HUES48 (cell line): Measurements from ENCODE around the gene ARMC7.
"Not testable (repeated sequence)": the region's sequence is repeated elsewhere in the genome, so short reads cannot be mapped to it uniquely, and the experiment has no call there.

Source experiments
- H3K27ac ChIP-seq: one replicate; pipeline ENCODE4 v1.7.0; 2013; ENCODE audit warnings: low read depth, low read length, inconsistent platforms
- H3K27me3 ChIP-seq: 2 replicates; pipeline ENCODE4 v1.6.1; 2013; ENCODE audit warnings: mild to moderate bottlenecking, low read length; ENCODE audit not compliant: control insufficient read depth, insufficient read depth
- H3K36me3 ChIP-seq: 2 replicates; pipeline ENCODE4 v1.6.1; 2013; ENCODE audit warnings: low read length; ENCODE audit not compliant: control insufficient read depth, insufficient read depth
- H3K4me1 ChIP-seq: 2 replicates; pipeline ENCODE4 v1.6.1; 2013; ENCODE audit warnings: mild to moderate bottlenecking, low read length; ENCODE audit not compliant: control insufficient read depth, insufficient read depth
- H3K4me3 ChIP-seq: 2 replicates; pipeline ENCODE4 v1.5.1; 2013; ENCODE audit warnings: mild to moderate bottlenecking, low read depth, low read length
- H3K9ac ChIP-seq: 2 replicates; pipeline ENCODE4 v1.6.1; 2013; ENCODE audit warnings: mild to moderate bottlenecking, low read depth, low read length, moderate library complexity
- H3K9me3 ChIP-seq: 2 replicates; pipeline ENCODE4 v1.6.1; 2013; ENCODE audit warnings: low read length; ENCODE audit not compliant: control insufficient read depth, insufficient read depth

Gene ARMC7

GRCh38 chr17:75130632-75131277 lies 21.0 kb downstream of the ARMC7 start:
- peaks cover 28% of the 10 kb centered on the region for H3K36me3 ChIP-seq
- peak overlapping the region; percentile 95 for H3K27ac ChIP-seq
- no peaks in the 10 kb centered on the region for H3K27me3 ChIP-seq
- H3K9ac ChIP-seq: peak overlapping the region; percentile 87
- H3K9me3 ChIP-seq: no peaks in the 10 kb centered on the region
- peaks cover 4% of the 10 kb centered on the region for H3K4me1 ChIP-seq
- H3K4me3 ChIP-seq: peak overlapping the region; percentile 86

GRCh38 chr17:75131278-75132017 lies 21.7 kb downstream of the ARMC7 start, which contains the start of gene NT5C:
TSS of gene NT5C (minus strand) at chr17:75131742. CDS start at chr17:75131707, 35 bp downstream.
- peaks cover 4% of the 10 kb centered on the region for H3K4me1 ChIP-seq
- peaks cover 35% of the 10 kb centered on the region for H3K36me3 ChIP-seq
- H3K4me3 ChIP-seq: peak within 1 kb of the TSS; percentile 86
- peak within 1 kb of the TSS; percentile 87 for H3K9ac ChIP-seq
- H3K27ac ChIP-seq: peak within 1 kb of the TSS; percentile 95
- no peaks in the 10 kb centered on the region for H3K9me3 ChIP-seq
- H3K27me3 ChIP-seq: no peaks in the 10 kb centered on the region

DNA sequence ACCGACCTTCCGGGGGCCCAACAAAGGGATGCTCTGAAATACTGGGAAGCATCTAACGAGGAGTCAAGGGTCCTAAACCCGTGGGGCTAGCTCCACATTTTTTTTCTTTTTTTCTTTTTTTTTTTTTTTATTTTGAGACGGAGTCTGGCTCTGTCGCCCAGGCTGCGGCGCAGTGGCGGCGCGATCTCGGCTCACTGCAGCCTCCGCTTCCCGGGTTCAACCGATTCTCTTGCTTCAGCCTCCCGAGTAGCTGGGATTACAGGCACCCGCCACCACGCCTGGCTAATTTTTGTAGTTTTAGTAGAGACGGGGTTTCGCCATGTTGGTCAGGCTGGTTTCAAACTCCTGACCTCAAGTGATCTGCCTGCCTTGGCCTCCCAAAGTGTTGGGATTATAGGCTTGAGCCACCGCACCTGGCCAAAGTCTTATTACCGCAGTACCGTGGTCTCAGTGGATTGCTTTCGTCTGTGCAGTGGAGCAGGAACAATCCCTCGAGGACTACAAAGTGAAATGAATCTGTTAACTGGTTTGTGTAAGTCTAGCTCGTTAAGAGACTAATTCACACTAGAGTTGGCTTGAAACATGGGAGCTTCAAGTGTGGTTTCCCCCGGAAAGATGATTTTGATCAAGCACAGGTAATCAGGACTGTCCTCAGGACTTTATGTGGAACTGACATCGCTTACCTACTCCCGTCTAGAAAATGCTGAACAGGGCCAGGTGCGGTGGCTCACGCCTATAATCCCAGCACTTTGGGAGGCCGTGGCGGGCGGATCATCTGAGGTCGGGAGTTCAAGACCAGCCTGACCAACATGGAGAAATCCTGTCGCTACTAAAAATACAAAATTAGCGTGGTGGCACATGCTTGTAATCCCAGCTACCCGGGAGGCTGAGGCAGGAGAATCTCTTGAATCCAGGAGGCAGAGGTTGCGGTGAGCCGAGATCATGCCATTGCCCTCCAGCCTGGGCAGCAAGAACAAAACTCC lies 22.5 kb downstream of the ARMC7 start:
- Histone ChIP-seq H3K27ac (peak overlapping the region; percentile 95), H3K4me3 (peak overlapping the region; percentile 86), H3K9ac (peak overlapping the region; percentile 87), H3K36me3 (peaks cover 44% of the 10 kb centered on the region)
- H3K9me3 ChIP-seq, H3K27me3 ChIP-seq, H3K4me1 ChIP-seq: not testable (repeated sequence)

- Histone ChIP-seq H3K4me1 (peaks cover 4% of the 10 kb centered on the region), H3K27ac (peak overlapping the region; percentile 35), H3K27me3 (no peaks in the 10 kb centered on the region), H3K9me3 (no peaks in the 10 kb centered on the region), H3K4me3 (no peak overlapping the region), H3K9ac (no peak overlapping the region), H3K36me3 (peaks cover 45% of the 10 kb centered on the region)
These were observed 23.2 kb downstream of the ARMC7 start for GRCh38 chr17:75133001-75133400.

- H3K27ac ChIP-seq, H3K9ac ChIP-seq: not testable (repeated sequence)
- H3K36me3 ChIP-seq: peaks cover 53% of the 10 kb centered on the region
These were observed 24.0 kb downstream of the ARMC7 start for GRCh38 chr17:75133607-75134347.

DNA sequence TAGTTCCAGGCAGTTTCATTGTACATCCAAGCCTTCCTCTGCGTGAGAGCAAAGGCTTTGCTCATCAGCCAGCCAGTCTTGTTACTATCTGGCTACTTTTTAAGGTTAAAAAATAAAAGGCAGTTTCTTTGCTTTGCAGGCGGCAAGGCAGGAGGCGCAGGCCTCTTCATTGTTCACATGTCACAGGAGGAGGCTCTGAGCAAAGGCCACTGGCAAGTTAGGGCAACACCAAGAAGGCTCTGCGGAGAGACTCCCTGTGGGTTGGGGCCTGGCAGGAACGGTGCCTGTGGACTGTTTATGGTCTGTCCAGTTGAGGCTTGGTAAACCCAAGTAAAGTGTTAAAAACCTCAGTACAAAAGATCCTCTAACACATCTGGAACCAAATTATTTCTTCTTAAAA lies 25.7 kb downstream of the ARMC7 start:
- no peak overlapping the region for H3K9ac ChIP-seq
- H3K4me3 ChIP-seq: no peak overlapping the region
- peaks cover 53% of the 10 kb centered on the region for H3K36me3 ChIP-seq
- H3K27ac ChIP-seq: peak overlapping the region; percentile 21
- H3K9me3 ChIP-seq: no peaks in the 10 kb centered on the region
- H3K27me3 ChIP-seq: no peaks in the 10 kb centered on the region
- H3K4me1 ChIP-seq: peaks cover 2% of the 10 kb centered on the region

More at GRCh38 chr17:75133607-75134347, 24.0 kb downstream of the ARMC7 start:
- not testable (repeated sequence) for H3K27me3 ChIP-seq, H3K9me3 ChIP-seq, H3K4me1 ChIP-seq, H3K4me3 ChIP-seq

- Histone ChIP-seq H3K9me3 (no peaks in the 10 kb centered on the region), H3K4me3 (no peak overlapping the region), H3K27ac (no peak overlapping the region), H3K4me1 (no peaks in the 10 kb centered on the region), H3K27me3 (no peaks in the 10 kb centered on the region), H3K36me3 (peaks cover 58% of the 10 kb centered on the region), H3K9ac (no peak overlapping the region)
These were observed 26.2 kb downstream of the ARMC7 start for GRCh38 chr17:75135946-75136345.

DNA sequence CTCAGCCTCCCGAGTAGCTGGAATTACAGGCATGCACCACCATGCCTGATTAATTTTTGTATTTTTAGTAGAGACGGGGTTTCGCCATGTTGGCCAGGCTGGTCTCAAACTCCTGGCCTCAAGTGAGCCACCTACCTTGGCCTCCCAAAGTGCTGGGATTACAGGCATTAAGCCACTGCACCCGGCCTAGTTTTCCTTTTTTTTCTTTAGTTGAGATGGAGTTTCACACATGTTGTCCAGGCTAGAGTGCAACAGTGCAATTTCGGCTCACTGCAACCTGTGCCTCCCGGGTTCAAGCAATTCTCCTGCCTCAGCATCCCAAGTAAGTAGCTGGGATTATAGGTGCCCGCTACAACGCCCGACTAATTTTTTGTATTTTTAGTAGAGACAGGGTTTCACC lies 28.0 kb downstream of the ARMC7 start:
- H3K4me1 ChIP-seq, H3K27ac ChIP-seq, H3K4me3 ChIP-seq, H3K9ac ChIP-seq, H3K9me3 ChIP-seq, H3K27me3 ChIP-seq: not testable (repeated sequence)
- H3K36me3 ChIP-seq: peaks cover 74% of the 10 kb centered on the region

GRCh38 chr17:75138519-75138918 lies 28.8 kb downstream of the ARMC7 start:
- no peak overlapping the region for H3K9ac ChIP-seq
- peaks cover 81% of the 10 kb centered on the region for H3K36me3 ChIP-seq
- no peaks in the 10 kb centered on the region for H3K4me1 ChIP-seq
- H3K4me3 ChIP-seq: no peak overlapping the region
- no peaks in the 10 kb centered on the region for H3K9me3 ChIP-seq
- no peaks in the 10 kb centered on the region for H3K27me3 ChIP-seq
- H3K27ac ChIP-seq: no peak overlapping the region

DNA sequence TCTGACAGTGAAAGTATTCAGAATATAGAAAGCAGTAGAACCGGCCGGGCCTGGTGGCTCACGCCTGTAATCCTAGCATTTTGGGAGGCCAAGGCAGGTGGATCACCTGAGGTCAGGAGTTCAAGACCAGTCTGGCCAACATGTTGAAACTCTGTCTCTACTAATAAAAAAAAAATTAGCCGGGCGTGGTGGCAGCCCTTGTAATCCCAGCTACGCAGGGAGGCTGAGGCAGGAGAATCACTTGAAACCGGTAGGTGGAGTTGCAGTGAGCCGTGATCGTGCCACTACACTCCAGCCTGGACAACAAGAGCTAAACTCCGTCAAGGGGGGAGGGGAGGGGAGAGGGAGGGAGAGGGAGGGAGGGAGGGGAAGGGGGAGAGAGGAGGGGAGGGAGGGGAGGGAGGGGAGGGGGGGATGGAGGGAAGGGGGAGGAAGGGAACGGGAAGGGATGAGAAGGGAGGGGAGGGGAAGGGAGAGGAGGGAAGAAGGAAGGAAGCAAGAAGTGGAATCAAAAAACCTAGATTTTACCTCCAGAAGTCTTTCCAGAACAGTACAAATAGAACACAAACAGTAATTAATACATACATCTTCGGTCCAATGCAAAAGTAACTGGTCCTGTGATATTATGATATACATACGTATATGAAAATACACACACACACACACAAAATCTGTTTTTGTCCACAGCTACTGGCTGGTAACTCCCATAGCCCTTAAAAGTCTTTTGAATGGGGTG lies 32.6 kb downstream of the ARMC7 start:
- no peak overlapping the region for H3K4me3 ChIP-seq
- no peaks in the 10 kb centered on the region for H3K9me3 ChIP-seq
- H3K27me3 ChIP-seq: no peaks in the 10 kb centered on the region
- no peaks in the 10 kb centered on the region for H3K4me1 ChIP-seq
- peaks cover 92% of the 10 kb centered on the region for H3K36me3 ChIP-seq
- H3K9ac ChIP-seq: no peak overlapping the region
- H3K27ac ChIP-seq: no peak overlapping the region
